ENCODE measurements around the gene LHFPL2. TPM values are rescaled to one million over a fixed set of nuclear protein-coding genes. Genes with fewer than 3 reads are reported as not detected.

Gene LHFPL2
- total and polyA plus RNA-seq, 4 donors = 6.5 to 49.4 (median 47.7) TPM

GRCh38 chr5:78447775-78448424 lies 200.7 kb downstream of the LHFPL2 start:
- no peak for ATAC-seq (ENCODE audit: insufficient read depth, low FRiP score)
- no peaks in the 10 kb centered on the region for H3K4me1 ChIP-seq (ENCODE audit: control insufficient read depth in 5 of 5, insufficient read depth in 5 of 5, low read length in 5 of 5)
- peak in 1 of 3 donors; percentile 3 for DNase-seq
- H3K4me3 ChIP-seq = no peak overlapping the region
- no peaks in the 10 kb centered on the region for H3K27me3 ChIP-seq (ENCODE audit: control insufficient read depth in 3 of 3, insufficient read depth in 3 of 3, low read length in 2 of 3)
- H3K36me3 ChIP-seq (ENCODE audit: control insufficient read depth in 4 of 4, insufficient read depth in 4 of 4, low read length in 4 of 4) = peaks cover 0 to 4% (median 0%) of the 10 kb centered on the region in 4 donors
- H3K27ac ChIP-seq (ENCODE audit: low read depth in 1 of 2, low read length in 1 of 2) = no peak overlapping the region
- no peaks in the 10 kb centered on the region for H3K9me3 ChIP-seq (ENCODE audit: control insufficient read depth in 4 of 4, insufficient read depth in 3 of 4, low read length in 3 of 4)
- no peak overlapping the region for H3K9ac ChIP-seq (ENCODE audit: insufficient read depth in 1 of 2, low read length in 2 of 2)
- TF ChIP-seq CTCF (IDR thresholded peaks at IDR 0.05; ENCODE audit: control extremely low read depth, extremely low read depth) = no peak
- WGBS, 2 donors = 77 to 80% methylated on average over 2 to 3 of the region's 3 CpGs
